ENCODE data around the gene TMEM53.
"Not testable (repeated sequence)": the region's sequence is repeated elsewhere in the genome, so short reads cannot be mapped to it uniquely, and the experiment has no call there.

The TMEM53 gene

DNA sequence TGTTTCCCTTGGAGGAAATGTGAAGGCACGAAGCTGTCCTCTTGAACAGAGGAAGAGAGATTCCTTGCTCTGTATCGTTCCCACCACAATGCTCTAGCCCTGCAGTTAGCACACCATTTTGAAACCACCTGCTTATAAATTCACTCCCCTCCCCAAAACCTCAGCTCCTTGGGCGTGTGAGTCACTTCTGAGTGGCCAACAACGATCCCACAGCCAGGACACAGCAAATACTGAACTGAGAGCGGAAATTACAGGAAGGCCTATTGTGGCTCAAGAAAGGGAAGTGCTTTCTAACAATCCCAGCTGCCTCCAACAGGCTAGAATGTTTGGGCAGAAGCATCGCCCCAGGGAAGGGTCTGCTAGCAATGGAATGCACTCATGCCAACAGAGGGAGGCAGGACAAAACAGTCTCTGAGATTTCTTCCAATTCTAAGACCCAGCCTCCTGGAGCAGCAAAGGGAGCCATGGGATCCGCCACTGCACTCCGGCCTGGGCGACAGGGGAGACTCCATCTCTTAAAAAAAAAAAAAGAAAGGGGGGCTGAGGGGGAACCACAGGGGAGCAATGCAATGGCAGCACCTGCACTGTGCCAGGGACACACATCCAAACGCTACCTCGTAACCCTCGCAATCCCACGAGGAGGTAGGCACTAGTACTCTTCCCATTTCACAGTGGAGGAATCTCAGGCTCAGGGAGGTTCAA, 1.9 kb downstream of the TMEM53 start:
- DNase-seq = peak; percentile 63

DNA sequence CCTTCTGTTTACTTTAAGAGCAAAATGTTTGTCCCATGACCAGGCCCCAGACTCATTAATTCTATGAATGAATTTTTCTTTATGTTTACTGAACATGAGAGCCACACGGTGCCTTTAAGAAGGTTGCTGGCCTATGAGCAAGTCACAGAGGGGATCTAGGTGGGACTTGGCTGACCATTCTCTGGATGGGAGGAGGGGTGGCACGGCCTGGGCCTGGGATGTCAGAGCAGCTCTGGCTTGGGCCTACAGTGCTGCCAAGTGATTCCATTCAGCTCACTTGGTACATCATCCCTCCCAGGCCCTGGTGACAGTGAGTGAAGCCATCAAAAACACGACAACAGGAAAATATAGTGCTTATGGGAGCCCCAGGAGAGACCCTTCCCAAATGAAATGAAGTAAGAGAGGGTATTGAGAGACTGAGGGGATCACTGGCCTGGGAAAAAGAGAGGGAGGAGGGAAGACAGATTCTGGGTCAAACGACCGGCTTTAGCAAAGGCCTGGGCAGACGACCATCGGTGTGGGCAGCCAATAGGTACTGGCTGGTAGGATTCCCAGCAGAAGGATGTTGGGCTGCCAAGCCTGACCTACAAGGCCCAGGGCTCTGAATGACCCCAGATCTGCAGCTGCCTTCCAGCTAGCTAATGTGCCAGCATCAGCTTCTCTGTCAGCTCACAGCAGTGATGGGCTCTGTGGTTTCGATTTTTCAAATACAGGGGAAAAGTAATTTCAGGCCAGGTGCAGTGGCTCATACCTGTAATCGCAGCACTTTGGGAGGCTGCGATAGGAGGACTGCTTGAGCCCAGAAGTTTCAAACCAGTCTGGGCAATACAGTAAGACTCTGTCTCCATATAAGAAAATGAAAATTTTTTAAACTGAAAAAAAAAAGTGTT, 3.3 kb downstream of the TMEM53 start:
- DNase-seq = no peak

DNA sequence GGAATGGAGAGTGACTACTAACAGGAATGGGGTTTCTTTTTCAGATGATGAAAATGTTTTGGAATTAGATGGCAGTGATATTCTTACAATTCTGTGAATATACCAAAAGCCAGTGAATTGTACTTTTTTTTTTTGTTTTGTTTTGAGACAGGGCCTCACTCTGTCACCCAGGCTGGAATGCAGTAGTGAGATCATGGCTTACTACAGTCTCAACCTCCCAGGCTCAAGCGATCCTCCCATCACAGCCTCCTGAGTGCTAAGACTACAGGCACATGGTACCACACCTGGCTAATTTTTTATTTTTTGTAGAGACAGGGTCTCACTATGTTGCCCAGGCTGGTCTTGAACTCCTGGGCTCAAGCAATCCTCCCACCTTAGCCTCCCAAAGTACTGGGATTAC, 7.6 kb downstream of the TMEM53 start:
- not testable (repeated sequence) for DNase-seq

DNA sequence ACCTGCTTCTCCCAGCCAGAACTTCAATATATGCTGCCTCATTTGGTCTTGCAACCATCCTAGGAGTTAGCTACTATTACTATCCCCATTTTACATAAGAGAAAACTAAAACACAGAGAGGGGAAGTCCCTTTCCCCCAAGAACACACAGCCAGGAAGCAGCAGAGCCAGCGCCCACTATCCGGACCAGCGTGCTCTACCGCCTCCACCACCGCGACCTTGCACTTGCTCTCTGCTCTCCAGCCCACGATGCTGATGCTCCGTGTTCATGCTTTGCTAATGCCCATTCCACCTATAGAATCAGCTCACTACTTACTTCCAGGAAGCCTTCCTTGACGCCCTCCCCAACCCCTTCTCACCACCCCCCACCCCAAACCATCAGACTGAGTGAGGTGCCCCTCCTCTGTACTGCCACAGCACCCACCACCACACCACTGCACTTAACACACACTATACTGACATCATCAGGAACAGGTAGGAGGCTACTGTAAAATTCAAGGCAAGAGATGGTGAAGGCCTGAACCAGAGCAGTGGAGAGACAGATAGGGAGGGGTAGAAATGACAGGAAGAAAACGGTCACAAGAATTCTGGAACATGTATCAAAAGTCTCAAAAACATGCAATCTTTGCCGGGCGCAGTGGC, 9.4 kb downstream of the TMEM53 start:
- no peak for DNase-seq

DNA sequence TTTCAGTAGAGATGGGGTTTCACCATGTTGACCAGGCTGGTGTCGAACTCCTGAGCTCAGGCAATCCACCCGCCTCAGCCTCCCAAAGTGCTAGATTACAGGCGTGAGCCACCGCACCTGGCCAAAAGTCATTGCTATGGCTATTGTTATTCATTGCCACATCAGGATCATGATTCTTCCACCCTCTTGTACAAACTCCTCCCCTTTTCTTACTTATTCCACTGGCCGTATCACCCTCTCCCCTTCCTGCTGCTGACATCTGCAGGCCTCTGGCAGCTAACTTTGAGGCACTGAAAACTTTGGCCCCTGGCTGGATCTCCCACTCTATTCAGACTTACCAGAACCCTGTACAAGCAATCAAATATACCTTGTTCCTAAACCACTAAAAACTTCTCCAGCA, 10.9 kb downstream of the TMEM53 start:
- no peak for DNase-seq

DNA sequence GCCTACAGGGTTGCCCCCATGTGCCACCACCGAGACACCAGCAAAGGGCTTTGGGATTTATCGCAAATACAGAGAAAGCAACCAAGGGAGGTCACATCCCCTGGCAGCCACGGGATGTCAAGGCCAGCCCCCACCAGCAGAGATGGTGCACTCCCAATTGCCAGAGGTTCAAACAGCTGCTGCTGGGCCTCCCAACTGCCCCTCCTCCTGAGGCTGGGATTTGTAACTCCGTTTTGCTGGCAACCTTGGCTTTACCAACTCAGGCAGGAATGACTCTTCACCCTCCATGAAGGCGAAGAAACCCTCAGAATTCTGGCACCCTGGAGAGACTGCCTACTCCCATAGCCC, 11.6 kb downstream of the TMEM53 start:
- DNase-seq = no peak

DNA sequence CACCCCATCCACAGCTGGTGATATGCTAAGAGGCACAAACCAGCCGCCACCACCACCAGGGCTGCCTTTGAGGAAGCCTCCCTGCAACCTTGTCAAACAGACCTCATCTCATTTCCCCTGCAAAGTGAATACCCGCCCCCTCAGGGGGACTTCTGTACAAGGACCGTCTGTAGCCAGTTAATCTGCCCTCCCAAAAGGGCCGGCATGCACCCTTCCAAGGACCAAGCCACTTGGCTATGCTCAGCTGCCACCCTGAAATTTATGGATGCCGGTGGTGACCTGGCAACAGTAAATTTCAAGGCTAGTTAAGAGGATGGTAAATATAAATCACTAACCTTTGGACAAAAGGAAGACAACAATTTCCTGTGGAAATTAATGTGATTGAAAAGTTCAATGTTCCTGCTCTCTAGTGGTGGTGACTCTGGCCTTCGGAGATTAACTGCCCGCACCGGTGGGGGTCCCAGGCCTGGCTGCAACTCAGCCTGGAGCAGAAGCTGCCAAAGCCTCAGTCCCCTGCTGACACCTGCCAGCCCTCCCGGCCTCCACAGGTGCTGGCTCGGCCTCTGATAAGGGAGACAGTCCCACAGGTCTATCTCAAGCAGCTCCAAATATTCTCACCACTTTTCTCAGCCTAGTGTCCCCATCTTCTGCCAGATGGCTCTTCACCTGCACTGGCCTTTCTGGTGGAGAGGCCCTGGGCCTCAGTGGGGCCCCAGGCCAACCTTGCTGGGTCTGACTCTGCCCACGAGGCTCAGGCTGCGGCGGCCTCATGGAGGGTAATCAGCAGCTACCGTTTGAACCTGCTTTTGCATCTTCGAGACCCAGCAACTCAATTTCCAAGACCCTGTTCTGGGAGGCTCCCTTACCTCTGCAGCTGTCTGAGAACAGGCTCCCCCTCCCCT, 12.2 kb downstream of the TMEM53 start:
- no peak for DNase-seq

DNA sequence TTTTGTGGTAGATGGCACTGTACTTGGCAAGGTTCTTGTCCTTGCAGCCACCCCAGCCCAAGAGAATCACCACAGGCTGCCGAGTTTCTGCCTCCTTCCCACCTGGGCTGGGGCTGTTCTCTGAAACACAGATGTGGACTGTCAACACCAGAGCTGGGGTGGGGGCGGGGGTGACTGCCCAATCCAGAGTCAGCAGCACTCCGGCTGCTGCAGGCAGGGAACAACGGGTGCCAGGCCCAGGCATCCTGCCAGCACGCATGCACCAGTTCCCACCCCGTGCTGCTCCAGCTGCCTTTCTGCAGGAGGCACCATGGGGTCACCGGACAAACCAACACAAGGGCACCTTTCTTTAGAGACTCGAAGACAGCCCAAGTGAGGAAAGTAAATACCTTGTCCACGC, 14.1 kb downstream of the TMEM53 start:
- no peak for DNase-seq

DNA sequence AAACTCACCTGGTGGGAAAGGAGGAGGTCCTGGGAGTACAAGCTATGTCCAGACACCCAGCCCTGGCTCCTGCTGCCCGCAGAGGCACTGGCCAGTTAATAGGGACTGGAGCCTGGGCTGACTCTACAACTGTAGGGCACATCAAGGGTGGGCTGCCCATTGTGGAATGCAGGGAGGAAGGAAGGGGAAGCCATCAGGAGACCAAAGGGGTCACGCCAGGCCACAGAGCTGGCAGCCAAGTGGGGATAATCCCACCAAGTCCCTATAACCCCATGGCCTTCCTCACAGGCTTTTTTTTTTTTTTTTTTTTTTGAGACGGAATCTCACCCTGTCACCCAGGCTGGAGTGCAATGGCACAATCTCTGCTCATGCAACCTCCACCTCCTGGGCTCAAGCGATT, 14.7 kb downstream of the TMEM53 start:
- DNase-seq = no peak

DNA sequence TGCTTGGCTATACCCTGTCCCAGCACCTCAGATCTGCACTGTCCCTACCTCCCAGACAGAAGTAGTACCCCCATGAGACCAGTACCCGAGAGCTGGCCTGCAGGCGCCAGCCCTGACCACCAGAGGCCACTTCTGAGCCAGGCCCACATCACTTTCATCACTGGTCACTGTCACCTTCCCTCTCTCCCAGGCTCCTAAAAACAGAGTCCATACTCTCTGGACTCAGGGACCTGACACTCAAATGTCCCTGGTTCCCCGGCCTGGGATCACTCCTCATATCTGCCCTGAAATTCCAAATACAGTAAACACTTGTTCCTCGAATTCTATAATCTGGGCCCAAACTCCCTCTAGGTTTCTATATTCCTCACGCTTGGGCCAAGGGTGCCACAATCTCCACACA, 18.7 kb downstream of the TMEM53 start:
- DNase-seq = no peak

DNA sequence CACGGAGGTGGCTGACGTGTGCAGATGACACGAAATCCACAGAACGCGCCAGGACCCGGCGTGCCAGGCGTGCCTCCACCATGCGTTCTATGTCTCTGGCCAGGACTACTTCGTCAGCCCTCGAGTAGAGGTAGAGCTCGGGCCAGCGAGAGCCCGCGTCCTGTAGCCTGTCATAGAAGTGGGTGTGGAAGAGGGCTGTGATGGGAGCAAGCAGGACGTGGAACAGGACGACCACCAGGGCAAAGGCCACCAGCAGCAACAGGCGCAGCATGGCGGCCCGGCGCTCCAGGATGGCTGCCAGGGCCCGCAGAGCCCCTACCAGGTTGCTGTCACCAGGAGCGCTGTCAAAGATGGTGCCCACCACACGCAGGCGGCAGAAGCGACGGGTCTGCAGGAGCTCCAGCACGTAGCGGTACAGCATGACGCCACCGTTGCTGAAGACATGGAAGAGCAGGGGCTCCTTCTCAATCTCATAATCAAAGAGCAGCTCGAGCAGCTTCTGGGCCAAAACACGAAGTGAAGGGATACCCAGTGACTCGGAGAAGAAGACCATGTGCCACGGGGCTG, 19.6 kb downstream of the TMEM53 start:
- no peak for DNase-seq

DNA sequence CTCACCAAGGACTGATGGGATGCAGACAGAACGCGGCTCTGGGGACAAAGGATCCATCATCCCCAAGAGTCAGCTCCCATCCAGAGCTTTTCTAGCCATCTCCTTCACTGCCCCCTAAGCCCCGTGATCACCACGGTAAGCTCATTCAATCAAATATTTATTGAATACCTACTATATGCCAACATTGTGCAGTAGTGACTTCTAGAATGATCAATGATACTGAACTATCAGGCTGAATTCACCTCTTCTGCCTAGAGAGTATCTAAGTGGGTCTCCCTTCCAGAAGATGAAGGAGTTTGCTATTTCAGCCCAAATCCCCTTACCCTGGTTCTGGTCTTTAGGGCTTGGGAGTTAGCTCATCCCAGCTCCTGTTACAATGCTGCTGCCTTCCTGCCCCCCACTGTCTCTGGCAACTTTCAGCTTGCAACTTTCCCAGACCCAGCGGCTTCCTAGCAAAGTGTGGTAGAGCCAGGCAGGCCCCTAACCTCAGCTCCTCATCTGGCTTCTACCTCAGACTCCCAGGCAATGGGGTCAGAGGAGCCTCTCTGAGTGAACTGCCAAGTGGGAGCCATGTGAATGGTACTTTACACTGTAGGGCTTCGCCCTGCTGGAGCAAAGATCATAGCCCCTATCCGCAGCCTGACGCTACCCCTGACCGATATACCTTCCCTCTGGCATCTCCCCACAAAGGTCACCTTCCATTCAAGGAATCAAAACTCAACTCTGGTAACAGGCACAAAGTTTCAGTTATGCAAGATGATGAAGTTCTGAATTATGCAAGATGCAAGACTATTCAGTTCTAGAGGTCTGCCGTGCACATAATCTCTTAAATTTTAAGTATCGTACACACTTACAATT, 20.9 kb downstream of the TMEM53 start:
- no peak for DNase-seq

DNA sequence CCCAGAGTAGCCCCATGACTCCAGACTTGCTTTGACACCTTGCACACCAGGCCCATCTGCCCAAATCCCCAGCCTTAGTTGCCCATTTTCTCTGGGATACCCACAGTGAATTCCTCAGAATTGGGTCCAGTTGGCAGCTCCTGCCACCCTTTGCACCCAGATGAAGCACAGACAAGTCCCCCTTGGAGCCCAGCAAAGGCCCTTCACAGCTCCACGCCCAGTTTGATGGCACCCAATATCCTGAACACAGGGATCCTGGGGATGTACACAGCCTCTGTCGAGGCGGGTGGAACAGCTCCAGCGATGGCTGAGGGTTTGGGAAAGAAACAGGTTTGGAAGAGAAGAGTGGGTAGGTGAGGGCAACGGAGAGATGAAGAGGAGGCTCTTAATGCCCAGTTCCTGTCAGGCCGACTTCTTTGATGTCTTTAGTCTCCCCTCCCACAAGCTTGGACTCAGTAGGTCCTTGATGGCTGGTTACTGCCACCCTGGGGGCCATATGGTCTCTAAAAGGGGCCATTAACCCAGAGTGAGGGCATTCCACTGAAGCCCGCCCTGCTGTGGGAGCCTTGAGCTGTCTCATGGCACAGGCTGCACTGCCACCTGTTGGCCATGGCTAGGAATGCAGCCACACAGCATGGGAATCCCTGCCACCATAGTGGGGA, 21.7 kb downstream of the TMEM53 start:
- DNase-seq = peak; percentile 73

DNA sequence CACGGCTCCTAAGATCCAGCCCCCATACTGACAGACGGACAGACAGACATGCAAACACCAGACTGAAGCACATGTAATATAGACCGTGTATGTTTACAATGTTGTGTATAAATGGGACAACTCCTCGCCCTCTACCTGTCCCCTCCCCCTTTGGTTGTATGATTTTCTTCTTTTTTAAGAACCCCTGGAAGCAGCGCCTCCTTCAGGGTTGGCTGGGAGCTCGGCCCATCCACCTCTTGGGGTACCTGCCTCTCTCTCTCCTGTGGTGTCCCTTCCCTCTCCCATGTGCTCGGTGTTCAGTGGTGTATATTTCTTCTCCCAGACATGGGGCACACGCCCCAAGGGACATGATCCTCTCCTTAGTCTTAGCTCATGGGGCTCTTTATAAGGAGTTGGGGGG, 23.2 kb downstream of the TMEM53 start:
- DNase-seq = no peak

DNA sequence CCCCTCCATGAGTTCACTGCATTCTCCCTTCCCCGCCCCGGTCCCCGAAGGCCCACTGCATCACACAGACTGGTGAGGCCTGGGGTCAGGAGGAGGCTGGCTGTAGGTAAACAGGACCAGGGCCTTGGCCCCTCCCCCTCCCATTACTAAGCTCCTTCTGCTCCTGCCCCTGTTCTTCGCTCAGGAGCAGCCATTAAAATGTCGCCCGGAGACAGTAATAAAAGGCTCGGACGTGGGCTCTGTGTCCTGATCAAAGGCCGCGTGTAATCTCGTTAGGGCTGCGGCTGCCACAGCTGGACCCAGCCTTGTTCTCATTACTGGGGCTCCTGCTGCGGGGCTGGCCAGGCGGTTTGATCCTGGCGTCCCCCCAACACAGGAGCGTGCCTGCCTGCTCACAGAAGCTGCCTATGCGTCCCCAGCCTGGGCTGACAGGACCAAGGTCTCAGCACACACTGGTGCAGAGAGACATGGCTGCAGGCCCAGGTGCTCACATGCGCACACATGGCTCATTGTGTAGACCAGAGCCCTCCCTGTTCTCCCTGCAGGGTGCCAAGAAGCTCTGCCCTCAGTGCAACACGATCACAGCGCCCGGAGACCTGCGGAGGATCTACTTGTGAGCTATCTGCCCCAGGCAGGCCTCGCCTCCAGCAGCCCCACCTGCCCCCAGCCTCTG, 24.0 kb downstream of the TMEM53 start:
- no peak for DNase-seq

DNA sequence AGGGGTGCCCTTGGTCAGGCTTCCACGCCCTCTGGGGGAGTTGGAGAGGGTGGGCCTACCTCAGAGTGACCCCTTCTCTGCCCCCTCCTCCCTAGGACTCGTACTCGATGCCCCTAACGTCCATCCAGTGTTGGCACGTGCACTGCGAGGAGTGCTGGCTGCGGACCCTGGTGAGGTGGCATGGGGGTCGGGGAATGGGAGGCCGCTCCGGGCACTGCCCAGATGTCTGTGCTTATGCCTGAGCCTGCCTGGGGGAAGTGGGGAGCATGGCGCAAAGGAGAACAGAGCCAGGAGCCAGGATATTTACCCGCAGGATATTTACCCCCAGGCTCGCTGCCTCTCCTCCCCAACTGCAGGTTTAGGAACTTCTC, 24.5 kb downstream of the TMEM53 start:
- no peak for DNase-seq

DNA sequence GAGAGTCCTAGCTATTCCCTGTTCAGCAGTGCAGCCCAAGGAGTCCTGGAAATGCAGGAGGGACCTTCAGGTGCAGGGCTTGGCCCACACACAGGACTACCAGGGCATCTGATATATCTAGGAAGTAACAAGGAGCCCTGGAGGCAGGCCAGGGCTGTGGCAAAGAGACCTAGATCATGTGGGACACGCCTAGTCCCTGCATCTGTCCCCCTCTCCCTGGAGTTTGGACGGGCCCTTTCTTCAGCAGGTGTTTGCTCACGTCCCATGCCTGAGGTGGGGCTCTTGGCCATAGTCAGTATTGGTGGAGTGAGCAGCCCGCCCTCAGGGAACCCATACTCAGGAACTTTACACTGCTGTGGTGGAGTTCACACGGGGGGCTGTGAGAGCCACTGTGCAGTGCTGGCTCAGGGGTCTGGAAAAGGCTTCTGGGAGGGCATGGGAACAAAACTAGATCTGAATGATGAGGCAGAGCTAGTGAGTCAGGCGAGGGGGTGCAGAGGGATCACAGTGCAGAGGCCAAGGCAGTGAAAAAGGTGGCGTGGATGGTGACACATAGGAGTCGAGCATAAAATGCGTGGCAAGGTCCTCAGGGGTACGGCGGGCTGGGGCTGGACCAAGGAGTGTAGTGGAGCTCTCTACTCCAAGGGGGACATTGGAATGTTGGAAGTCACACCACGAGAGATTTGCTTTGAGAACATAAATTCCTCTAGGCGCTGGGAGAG, 25.6 kb downstream of the TMEM53 start:
- DNase-seq = no peak

DNA sequence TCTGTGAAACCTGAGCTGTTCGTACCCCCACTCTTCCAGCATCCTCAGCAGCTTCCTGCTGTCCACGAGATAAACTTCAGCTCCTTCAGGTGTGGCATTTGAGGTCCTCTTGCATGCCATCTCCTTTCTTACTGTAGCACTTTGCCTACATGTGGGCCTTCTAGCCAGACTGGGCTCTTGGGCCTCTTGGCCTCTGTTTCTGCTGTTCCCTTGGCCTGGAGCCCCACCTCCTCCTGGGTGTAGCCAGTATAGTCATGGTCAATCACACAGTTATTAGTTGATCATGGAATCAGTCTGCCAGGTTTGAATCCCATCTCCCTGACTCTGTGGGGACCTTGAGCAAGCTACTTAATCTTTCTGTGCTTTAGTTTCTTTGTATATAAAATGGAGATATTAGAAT, 26.4 kb downstream of the TMEM53 start:
- DNase-seq = no peak

DNA sequence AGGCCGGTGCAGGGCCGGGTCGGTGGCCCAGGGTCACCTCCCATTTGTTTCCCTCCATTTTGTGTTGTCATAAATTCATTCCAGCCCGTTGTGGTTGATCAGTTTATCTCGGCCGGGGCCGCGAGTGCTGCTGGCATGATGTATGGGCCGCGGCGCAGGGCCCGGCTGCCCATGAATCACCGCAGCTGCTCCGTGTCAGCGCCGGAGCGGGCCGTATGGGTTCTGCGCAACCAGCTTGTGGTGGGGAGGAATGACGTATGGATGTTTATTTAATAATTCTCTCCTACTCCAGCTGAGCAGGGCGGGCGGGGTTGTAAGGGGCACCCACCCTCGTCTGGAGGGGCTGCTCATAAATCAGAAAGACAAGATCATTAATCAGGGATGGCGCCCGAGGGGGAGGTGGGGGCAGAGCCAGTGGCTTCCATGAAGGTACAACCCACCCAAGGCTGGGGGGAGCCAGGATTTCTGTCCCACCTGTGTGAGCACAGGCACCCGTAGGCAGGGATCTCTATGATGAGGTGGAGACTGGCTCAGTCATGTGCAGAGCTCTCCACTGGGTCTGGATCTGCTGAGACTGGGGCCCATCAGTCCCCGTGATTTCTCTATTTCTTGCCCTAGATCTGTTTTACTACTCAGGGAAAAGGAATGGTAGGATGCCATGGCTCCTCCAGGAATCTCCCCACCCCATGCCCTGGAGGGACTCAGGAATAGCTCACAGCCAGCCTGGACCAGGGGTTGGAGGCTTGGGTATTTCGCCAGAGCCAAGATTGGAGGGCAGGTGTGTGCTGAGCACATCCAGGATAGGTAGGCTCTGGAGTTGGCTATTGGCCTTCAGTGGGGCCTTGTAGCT, 27.8 kb downstream of the TMEM53 start:
- no peak for DNase-seq
